Activated T-cell treated with anti-CD3 and anti-CD28 coated beads, Interleukin-2, amount 50 U/mL, for 72 hours (primary cell): ENCODE data around the gene GALNT9. TPM values are rescaled to one million over a fixed set of nuclear protein-coding genes. Genes with fewer than 3 reads are reported as not detected.

ENCODE experiments used
- ATAC-seq, 2 donors: fragments of 150-1000 bp; cut with Tn5 transposase; replicated peaks in 1 of 2; 2 replicates each; pipeline ENCODE4 v1.10.0; 2021; ENCODE audit warnings: moderate library complexity in 2 of 2, mild to moderate bottlenecking in 1 of 2
- DNase-seq, 2 donors: peaks; one replicate each; pipeline ENCODE4 v3.0.0; 2021 to 2022; ENCODE audit warnings: mixed read lengths in 1 of 2
- H3K27ac Mint-ChIP-seq: one replicate; pipeline ENCODE4 v1.8.0; 2022; ENCODE audit warnings: mild to moderate bottlenecking, moderate library complexity, mixed read lengths
- H3K27me3 Mint-ChIP-seq: one replicate; pipeline ENCODE4 v1.8.0; 2022; ENCODE audit warnings: low read depth, mixed read lengths
- H3K36me3 Mint-ChIP-seq, 2 donors: one replicate each; pipeline ENCODE4 v1.8.0; 2022; ENCODE audit warnings: mixed read lengths in 2 of 2, mild to moderate bottlenecking in 1 of 2; ENCODE audit not compliant: insufficient read depth in 2 of 2
- H3K4me1 Mint-ChIP-seq: one replicate; pipeline ENCODE4 v1.8.0; 2022; ENCODE audit warnings: low read depth, mixed read lengths
- H3K4me3 Mint-ChIP-seq, 2 donors: one replicate each; pipeline ENCODE4 v1.8.0; 2022; ENCODE audit warnings: mild to moderate bottlenecking in 2 of 2, mixed read lengths in 2 of 2, moderate library complexity in 2 of 2
- H3K9me3 Mint-ChIP-seq, 2 donors: one replicate each; pipeline ENCODE4 v1.8.0; 2022; ENCODE audit warnings: mixed read lengths in 2 of 2
- total RNA-seq, 2 donors: library from RNA; stranded (reverse); gene quantifications; one replicate each; pipeline ENCODE4 v1.2.3, GENCODE V29; 2022

Gene GALNT9
- total RNA-seq, 2 donors from 2014 or later: 0.42 to 0.53 TPM

GRCh38 chr12:132354982-132355680, 25.7 kb upstream of the GALNT9 start:
- H3K27ac Mint-ChIP-seq: no peak overlapping the region
- H3K4me3 Mint-ChIP-seq: no peak overlapping the region
- H3K36me3 Mint-ChIP-seq: peaks cover 0 to 3% of the 10 kb centered on the region in 2 donors
- ATAC-seq: no peak
- H3K27me3 Mint-ChIP-seq: no peaks in the 10 kb centered on the region
- peaks cover 0 to 2% of the 10 kb centered on the region in 2 donors for H3K9me3 Mint-ChIP-seq
- no peak for DNase-seq
- no peaks in the 10 kb centered on the region for H3K4me1 Mint-ChIP-seq

GRCh38 chr12:132354211-132354981, 25.0 kb upstream of the GALNT9 start:
- H3K27me3 Mint-ChIP-seq: no peaks in the 10 kb centered on the region
- H3K4me3 Mint-ChIP-seq: no peak overlapping the region
- H3K9me3 Mint-ChIP-seq: no peaks in the 10 kb centered on the region
- H3K27ac Mint-ChIP-seq: no peak overlapping the region
- H3K36me3 Mint-ChIP-seq: no peaks in the 10 kb centered on the region
- no peaks in the 10 kb centered on the region for H3K4me1 Mint-ChIP-seq
- no peak for DNase-seq
- ATAC-seq: no peak

- Mint-ChIP-seq H3K27ac (no peak overlapping the region), H3K4me3 (no peak overlapping the region), H3K9me3 (no peaks in the 10 kb centered on the region), H3K36me3 (no peaks in the 10 kb centered on the region), H3K27me3 (no peaks in the 10 kb centered on the region), H3K4me1 (no peaks in the 10 kb centered on the region)
- DNase-seq: no peak
- no peak for ATAC-seq
These were observed 24.4 kb upstream of the GALNT9 start for GRCh38 chr12:132353811-132354210.

- DNase-seq (no peak), ATAC-seq (no peak)
- H3K9me3 Mint-ChIP-seq: no peaks in the 10 kb centered on the region
- no peaks in the 10 kb centered on the region for H3K27me3 Mint-ChIP-seq
- no peaks in the 10 kb centered on the region for H3K4me1 Mint-ChIP-seq
- H3K36me3 Mint-ChIP-seq: no peaks in the 10 kb centered on the region
- no peak overlapping the region for H3K4me3 Mint-ChIP-seq
- no peak overlapping the region for H3K27ac Mint-ChIP-seq
These were observed 23.8 kb upstream of the GALNT9 start for GRCh38 chr12:132352896-132353800.

DNA sequence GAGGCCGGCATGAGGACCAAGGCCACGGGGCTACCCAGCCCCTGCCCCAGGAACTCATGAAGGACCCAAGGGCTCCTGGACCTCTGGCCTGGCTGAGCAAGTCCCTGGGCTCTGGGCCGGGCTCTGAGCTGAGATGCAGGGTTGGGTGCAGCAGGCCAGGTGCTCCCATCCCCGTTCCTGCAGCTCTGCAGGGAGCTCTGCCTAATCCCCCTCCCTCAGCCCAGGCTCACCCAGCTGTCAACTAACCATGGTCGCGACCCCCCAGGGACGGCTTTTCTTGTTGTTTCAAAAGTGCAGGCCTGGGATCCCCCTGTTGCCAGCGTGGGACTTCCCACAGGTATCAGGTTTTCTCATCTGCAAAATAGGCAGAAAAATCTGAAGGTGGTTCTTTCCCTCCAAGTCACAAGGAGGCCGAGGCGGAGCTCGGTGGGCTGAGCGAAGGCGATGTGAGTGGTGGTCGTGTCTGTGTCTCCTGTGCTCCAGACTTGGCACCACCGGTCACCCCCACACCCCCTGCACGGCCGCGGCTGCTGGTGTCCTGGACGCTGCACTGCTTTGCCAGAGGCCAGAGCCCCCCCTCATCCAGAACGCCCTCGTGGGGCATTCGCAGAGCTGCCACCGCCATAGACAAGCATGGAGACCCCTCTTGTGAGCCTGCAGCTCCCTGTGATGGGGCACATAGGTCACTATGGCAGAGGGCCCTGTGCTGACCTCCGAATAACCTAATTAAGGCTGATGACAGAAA, 22.5 kb upstream of the GALNT9 start:
- Mint-ChIP-seq H3K9me3 (no peaks in the 10 kb centered on the region), H3K27ac (no peak overlapping the region), H3K36me3 (no peaks in the 10 kb centered on the region), H3K27me3 (no peaks in the 10 kb centered on the region), H3K4me1 (no peaks in the 10 kb centered on the region), H3K4me3 (no peak overlapping the region)
- no peak for ATAC-seq
- DNase-seq: no peak

DNA sequence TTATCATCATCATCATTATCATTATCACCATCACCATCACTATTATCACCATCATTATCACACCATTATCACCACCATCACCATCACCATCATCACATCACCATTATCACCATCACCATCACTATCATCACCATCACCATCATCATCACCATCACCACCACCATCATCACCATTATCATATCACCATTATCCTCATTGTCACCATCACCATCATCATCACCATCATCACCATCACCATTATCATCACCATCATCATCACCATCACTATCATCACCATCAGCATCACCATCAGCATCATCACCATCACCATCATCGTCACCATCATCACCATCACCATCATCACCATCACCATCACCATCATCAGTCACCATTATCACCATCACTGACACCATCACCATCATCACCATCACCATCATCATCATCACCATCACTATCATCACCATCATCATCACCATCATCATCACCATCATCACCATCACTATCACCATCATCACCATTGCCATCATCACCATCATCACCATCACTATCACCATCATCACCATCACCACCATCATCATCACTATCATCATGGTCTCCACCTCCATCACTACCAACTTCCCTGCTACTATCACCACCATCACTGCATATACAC, 20.2 kb upstream of the GALNT9 start:
- DNase-seq: no peak
- Mint-ChIP-seq H3K27me3 (no peaks in the 10 kb centered on the region), H3K4me1 (no peaks in the 10 kb centered on the region), H3K27ac (no peak overlapping the region), H3K9me3 (no peaks in the 10 kb centered on the region), H3K4me3 (no peak overlapping the region), H3K36me3 (no peaks in the 10 kb centered on the region)
- no peak for ATAC-seq

DNA sequence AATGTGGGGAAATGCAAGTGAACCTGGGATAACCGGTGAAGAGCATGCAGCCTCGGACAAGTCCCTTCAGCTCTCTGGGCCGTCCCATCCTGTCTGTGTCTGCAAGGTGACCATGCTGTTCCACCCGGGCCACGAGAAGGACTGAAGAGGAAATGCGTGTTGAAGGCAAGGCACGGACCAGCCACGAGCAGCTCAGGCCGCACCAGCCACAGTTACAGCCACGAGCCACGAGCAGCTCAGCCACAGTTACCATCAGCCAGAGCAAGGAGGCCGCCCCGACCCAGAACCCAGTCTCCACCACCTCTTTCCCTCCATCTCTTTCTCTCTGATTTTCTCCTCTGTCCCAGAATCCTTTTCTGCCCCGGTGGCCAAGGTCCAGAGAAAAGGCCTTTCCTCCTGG, 18.8 kb upstream of the GALNT9 start:
- peaks cover 3% of the 10 kb centered on the region for H3K27me3 Mint-ChIP-seq
- H3K27ac Mint-ChIP-seq: no peak overlapping the region
- H3K4me1 Mint-ChIP-seq: peaks cover 6% of the 10 kb centered on the region
- no peak for ATAC-seq
- no peak for DNase-seq
- H3K4me3 Mint-ChIP-seq: no peak overlapping the region
- no peaks in the 10 kb centered on the region for H3K9me3 Mint-ChIP-seq
- H3K36me3 Mint-ChIP-seq: no peaks in the 10 kb centered on the region

DNA sequence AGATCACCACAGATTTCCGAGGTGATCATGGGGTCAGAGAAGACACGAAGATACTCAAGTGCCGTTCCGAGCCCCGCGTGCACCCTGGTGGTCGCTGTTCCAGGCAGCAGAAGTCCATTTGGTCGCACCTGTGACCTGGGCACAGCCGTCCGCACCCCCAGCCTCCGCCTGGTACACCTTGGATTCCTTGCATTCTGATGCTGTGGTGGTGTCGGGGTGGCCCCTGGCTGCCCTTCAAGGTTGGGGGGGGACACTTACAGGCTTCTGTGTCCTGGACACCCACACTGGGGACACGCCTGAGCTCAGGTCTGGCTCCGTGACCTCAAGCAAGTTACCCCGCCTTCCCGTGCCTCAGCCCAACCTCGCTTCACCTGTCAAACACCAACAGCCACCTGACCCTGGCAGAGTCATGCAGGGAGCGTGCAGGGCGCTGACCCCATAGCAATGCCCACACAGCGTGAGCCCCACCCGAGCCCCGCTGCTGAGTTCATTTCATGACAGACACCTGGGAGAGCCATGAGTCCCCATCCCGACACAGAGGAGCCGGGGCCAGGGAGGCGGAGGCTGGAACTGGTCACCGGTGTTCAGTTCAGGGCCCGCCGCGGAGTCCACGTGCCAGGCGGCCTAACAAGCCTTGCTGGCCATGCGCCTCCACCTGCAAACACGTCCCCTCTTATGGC, 17.9 kb upstream of the GALNT9 start:
- Mint-ChIP-seq H3K9me3 (no peaks in the 10 kb centered on the region), H3K4me1 (peaks cover 12% of the 10 kb centered on the region), H3K27ac (no peak overlapping the region), H3K36me3 (no peaks in the 10 kb centered on the region), H3K27me3 (peaks cover 10% of the 10 kb centered on the region), H3K4me3 (no peak overlapping the region)
- no peak for ATAC-seq
- no peak for DNase-seq

- no peak overlapping the region for H3K4me3 Mint-ChIP-seq
- no peaks in the 10 kb centered on the region for H3K9me3 Mint-ChIP-seq
- no peak for DNase-seq
- no peak overlapping the region for H3K27ac Mint-ChIP-seq
- H3K36me3 Mint-ChIP-seq: no peaks in the 10 kb centered on the region
- H3K27me3 Mint-ChIP-seq: peaks cover 10% of the 10 kb centered on the region
- ATAC-seq: no peak
- peaks cover 12% of the 10 kb centered on the region for H3K4me1 Mint-ChIP-seq
These were observed 17.2 kb upstream of the GALNT9 start for GRCh38 chr12:132346471-132347175.

GRCh38 chr12:132345561-132346200, 16.3 kb upstream of the GALNT9 start:
- H3K4me1 Mint-ChIP-seq: peaks cover 12% of the 10 kb centered on the region
- H3K36me3 Mint-ChIP-seq: no peaks in the 10 kb centered on the region
- no peak overlapping the region for H3K4me3 Mint-ChIP-seq
- peaks cover 10% of the 10 kb centered on the region for H3K27me3 Mint-ChIP-seq
- H3K27ac Mint-ChIP-seq: no peak overlapping the region
- DNase-seq (no peak), ATAC-seq (no peak)
- H3K9me3 Mint-ChIP-seq: no peaks in the 10 kb centered on the region

DNA sequence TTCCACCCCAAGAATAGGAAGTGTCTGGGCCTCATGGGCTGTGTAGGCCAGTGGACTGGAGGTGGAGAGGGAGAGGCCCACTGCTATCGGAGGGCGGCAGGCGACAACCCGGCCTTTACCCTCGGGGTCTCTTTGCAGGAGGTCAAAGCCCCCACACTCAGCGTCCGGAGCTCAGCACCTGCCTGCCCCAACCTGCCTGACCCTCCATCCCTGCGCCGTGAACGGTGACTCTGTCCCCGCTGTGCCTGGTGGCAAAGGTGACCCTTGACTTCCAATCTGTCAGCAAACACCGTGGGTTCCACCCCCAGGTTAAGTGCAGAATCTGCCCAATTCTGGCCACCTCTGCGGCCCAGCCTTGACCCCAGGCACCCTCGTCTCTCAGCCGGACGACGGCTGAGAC, 15.7 kb upstream of the GALNT9 start:
- Mint-ChIP-seq H3K36me3 (no peaks in the 10 kb centered on the region), H3K27me3 (peaks cover 10% of the 10 kb centered on the region), H3K4me3 (no peak overlapping the region), H3K27ac (no peak overlapping the region), H3K4me1 (peaks cover 12% of the 10 kb centered on the region), H3K9me3 (no peaks in the 10 kb centered on the region)
- ATAC-seq: no peak
- no peak for DNase-seq
